Glutamatergic neuron (in vitro differentiated cells): ENCODE measurements around the gene OCLN. TPM values are rescaled to one million over a fixed set of nuclear protein-coding genes. Genes with fewer than 3 reads are reported as not detected.

ENCODE experiments used
- DNase-seq: peaks from one replicate; pipeline ENCODE4 v3.0.0; 2022
- H3K27ac Mint-ChIP-seq: one replicate; pipeline ENCODE4 v1.8.0; 2020; ENCODE audit warnings: mild to moderate bottlenecking, mixed read lengths, inconsistent platforms; ENCODE audit not compliant: unreplicated experiment
- H3K27me3 Mint-ChIP-seq: one replicate; pipeline ENCODE4 v1.8.0; 2020; ENCODE audit warnings: mild to moderate bottlenecking, moderate library complexity, mixed read lengths, inconsistent platforms; ENCODE audit not compliant: unreplicated experiment
- H3K36me3 Mint-ChIP-seq: one replicate; pipeline ENCODE4 v1.8.0; 2020; ENCODE audit warnings: mild to moderate bottlenecking, mixed read lengths, inconsistent platforms; ENCODE audit not compliant: unreplicated experiment
- H3K4me1 Mint-ChIP-seq: one replicate; pipeline ENCODE4 v1.8.0; 2020; ENCODE audit warnings: mild to moderate bottlenecking, low read depth, mixed read lengths, inconsistent platforms; ENCODE audit not compliant: unreplicated experiment
- H3K4me3 Mint-ChIP-seq: one replicate; pipeline ENCODE4 v1.8.0; 2020; ENCODE audit warnings: mild to moderate bottlenecking, mixed read lengths, inconsistent platforms; ENCODE audit not compliant: unreplicated experiment
- H3K9me3 Mint-ChIP-seq: one replicate; pipeline ENCODE4 v1.8.0; 2020; ENCODE audit warnings: mild to moderate bottlenecking, moderate library complexity, mixed read lengths, inconsistent platforms; ENCODE audit not compliant: unreplicated experiment
- total RNA-seq: library from RNA; stranded (reverse); fragmentation: NEBNext Ultra II Directional; extraction: Animal tissue kit (Norgen Biotek cat#: 25700); gene quantifications from one replicate; pipeline ENCODE4 v1.2.1, GENCODE V29; 2021; ENCODE audit not compliant: unreplicated experiment
- TF ChIP-seq, protein P1 (sequence below): fragments of 200-600 bp; sonication (generic); IDR thresholded peaks from one replicate; pipeline ENCODE4 v1.5.0; 2021; ENCODE audit not compliant: partially characterized antibody, unreplicated experiment

Gene OCLN
- total RNA-seq, 1 donor from 2014 or later = 4.3 TPM

GRCh38 chr5:69522035-69522434 is 29.4 kb downstream of the OCLN start:
- Mint-ChIP-seq H3K4me3 (no peak overlapping the region), H3K27me3 (peaks cover 2% of the 10 kb centered on the region), H3K36me3 (no peaks in the 10 kb centered on the region), H3K27ac (no peak overlapping the region), H3K4me1 (no peaks in the 10 kb centered on the region), H3K9me3 (no peaks in the 10 kb centered on the region)
- TF ChIP-seq, protein P1, sequence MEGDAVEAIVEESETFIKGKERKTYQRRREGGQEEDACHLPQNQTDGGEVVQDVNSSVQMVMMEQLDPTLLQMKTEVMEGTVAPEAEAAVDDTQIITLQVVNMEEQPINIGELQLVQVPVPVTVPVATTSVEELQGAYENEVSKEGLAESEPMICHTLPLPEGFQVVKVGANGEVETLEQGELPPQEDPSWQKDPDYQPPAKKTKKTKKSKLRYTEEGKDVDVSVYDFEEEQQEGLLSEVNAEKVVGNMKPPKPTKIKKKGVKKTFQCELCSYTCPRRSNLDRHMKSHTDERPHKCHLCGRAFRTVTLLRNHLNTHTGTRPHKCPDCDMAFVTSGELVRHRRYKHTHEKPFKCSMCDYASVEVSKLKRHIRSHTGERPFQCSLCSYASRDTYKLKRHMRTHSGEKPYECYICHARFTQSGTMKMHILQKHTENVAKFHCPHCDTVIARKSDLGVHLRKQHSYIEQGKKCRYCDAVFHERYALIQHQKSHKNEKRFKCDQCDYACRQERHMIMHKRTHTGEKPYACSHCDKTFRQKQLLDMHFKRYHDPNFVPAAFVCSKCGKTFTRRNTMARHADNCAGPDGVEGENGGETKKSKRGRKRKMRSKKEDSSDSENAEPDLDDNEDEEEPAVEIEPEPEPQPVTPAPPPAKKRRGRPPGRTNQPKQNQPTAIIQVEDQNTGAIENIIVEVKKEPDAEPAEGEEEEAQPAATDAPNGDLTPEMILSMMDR = no peak
- DNase-seq = no peak

- H3K9me3 Mint-ChIP-seq = no peaks in the 10 kb centered on the region
- DNase-seq = no peak
- no peaks in the 10 kb centered on the region for H3K4me1 Mint-ChIP-seq
- TF ChIP-seq, protein P1 = no peak
- H3K36me3 Mint-ChIP-seq = no peaks in the 10 kb centered on the region
- H3K4me3 Mint-ChIP-seq = no peak overlapping the region
- no peaks in the 10 kb centered on the region for H3K27me3 Mint-ChIP-seq
- no peak overlapping the region for H3K27ac Mint-ChIP-seq
These were observed 32.9 kb downstream of the OCLN start for GRCh38 chr5:69525490-69525889.

DNA sequence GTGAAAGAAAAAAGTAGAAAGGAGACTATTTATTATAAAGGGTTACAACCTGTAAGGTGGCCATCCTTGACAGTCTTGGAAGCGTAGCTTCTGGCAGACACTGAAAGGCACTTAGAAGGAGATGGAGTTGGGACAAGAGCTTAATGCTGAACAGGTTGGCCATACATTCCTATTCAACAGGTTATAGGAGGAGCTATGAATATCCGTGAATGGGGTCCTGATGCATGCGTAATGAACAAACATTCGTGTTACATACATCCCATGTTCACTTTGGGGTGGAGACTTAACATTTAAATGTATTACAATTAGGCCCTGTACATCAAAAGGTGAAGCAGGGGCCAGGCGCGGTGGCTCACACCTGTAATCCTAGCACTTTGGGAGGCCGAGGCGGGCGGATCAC is 34.1 kb downstream of the OCLN start:
- Mint-ChIP-seq H3K27me3 (no peaks in the 10 kb centered on the region), H3K4me3 (no peak overlapping the region), H3K27ac (no peak overlapping the region), H3K36me3 (no peaks in the 10 kb centered on the region), H3K9me3 (no peaks in the 10 kb centered on the region), H3K4me1 (no peaks in the 10 kb centered on the region)
- TF ChIP-seq, protein P1 = no peak
- DNase-seq = no peak

DNA sequence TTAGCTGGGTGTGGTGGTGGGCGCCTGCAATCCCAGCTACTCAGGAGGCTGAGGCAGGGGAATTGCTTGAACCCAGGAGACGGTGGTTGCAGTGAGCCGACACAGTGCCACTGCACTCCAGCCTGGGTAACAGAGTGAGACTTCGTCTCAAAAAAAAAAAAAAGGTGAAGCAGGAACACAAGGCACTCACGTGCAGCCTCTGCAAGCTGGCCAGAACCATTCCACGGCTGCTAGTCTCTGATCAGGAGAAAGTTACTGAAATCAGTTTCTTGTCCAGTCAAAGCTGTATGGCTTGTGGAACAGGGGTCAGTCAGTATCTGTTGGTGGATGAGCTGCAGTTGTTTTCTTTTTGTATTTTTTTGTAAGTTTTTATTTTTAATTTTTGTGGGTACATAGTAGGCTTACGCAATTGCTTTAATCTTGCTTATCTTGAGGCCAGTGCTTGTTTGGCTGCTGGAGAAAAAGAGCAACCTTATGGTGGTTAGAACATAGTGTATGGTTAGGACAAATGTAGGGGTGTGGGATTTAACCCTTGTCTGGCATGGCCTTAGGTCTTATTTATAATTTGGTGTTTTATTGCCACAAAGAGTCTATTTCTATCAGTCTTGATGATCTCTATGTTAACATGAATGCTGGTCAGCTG is 34.7 kb downstream of the OCLN start:
- Mint-ChIP-seq H3K9me3 (no peaks in the 10 kb centered on the region), H3K4me1 (no peaks in the 10 kb centered on the region), H3K36me3 (no peaks in the 10 kb centered on the region), H3K27me3 (no peaks in the 10 kb centered on the region), H3K4me3 (no peak overlapping the region), H3K27ac (no peak overlapping the region)
- no peak for DNase-seq
- TF ChIP-seq, protein P1 = no peak

GRCh38 chr5:69528035-69528434 is 35.4 kb downstream of the OCLN start:
- H3K9me3 Mint-ChIP-seq = no peaks in the 10 kb centered on the region
- H3K27me3 Mint-ChIP-seq = no peaks in the 10 kb centered on the region
- TF ChIP-seq, protein P1 = no peak
- no peaks in the 10 kb centered on the region for H3K36me3 Mint-ChIP-seq
- H3K4me1 Mint-ChIP-seq = no peaks in the 10 kb centered on the region
- no peak for DNase-seq
- no peak overlapping the region for H3K27ac Mint-ChIP-seq
- no peak overlapping the region for H3K4me3 Mint-ChIP-seq
